ENCODE data around the gene VPS13C. TPM values are rescaled to one million over a fixed set of nuclear protein-coding genes. Genes with fewer than 3 reads are reported as not detected.

The VPS13C gene
- total and polyA plus RNA-seq, 2 experiments from 2014 or later = 6.7 to 60.9 TPM

- DNase-seq (ENCODE audit: low spot score) = no peak
- no peaks in the 10 kb centered on the region for H3K79me2 ChIP-seq
- 80% methylated on average over 4 of the region's 4 CpGs for WGBS (ENCODE audit: low lambda C conversion rate, missing lambda C conversion rate)
- TF ChIP-seq, protein P1, sequence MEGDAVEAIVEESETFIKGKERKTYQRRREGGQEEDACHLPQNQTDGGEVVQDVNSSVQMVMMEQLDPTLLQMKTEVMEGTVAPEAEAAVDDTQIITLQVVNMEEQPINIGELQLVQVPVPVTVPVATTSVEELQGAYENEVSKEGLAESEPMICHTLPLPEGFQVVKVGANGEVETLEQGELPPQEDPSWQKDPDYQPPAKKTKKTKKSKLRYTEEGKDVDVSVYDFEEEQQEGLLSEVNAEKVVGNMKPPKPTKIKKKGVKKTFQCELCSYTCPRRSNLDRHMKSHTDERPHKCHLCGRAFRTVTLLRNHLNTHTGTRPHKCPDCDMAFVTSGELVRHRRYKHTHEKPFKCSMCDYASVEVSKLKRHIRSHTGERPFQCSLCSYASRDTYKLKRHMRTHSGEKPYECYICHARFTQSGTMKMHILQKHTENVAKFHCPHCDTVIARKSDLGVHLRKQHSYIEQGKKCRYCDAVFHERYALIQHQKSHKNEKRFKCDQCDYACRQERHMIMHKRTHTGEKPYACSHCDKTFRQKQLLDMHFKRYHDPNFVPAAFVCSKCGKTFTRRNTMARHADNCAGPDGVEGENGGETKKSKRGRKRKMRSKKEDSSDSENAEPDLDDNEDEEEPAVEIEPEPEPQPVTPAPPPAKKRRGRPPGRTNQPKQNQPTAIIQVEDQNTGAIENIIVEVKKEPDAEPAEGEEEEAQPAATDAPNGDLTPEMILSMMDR (IDR thresholded peaks at IDR 0.05; ENCODE audit: poor library complexity) = no peak
- TF ChIP-seq EZH2 (IDR thresholded peaks at IDR 0.05; ENCODE audit: borderline replicate concordance) (no peak), EZH2phosphoT487 (IDR thresholded peaks at IDR 0.05; ENCODE audit: low read depth, severe bottlenecking, unreplicated experiment) (no peak)
- H3K4me2 ChIP-seq = no peak overlapping the region
- no peaks in the 10 kb centered on the region for H3K9me2 ChIP-seq (replicated peaks; ENCODE audit: insufficient read depth)
- no peaks in the 10 kb centered on the region for H3K27me3 ChIP-seq
- no peaks in the 10 kb centered on the region for H4K20me1 ChIP-seq (ENCODE audit: insufficient read depth, poor library complexity, severe bottlenecking)
- no peaks in the 10 kb centered on the region for H3K4me1 ChIP-seq (ENCODE audit: insufficient read depth)
- H3K4me3 ChIP-seq = no peak overlapping the region
- no peaks in the 10 kb centered on the region for H3K9me3 ChIP-seq (ENCODE audit: low read depth)
- H2AFZ ChIP-seq = no peak overlapping the region
- H3K36me3 ChIP-seq (replicated peaks; ENCODE audit: insufficient read depth, low read depth) = no peaks in the 10 kb centered on the region
- H3K27ac ChIP-seq = no peak overlapping the region
These were observed 208.3 kb downstream of the VPS13C start for GRCh38 chr15:61851955-61852354.

DNA sequence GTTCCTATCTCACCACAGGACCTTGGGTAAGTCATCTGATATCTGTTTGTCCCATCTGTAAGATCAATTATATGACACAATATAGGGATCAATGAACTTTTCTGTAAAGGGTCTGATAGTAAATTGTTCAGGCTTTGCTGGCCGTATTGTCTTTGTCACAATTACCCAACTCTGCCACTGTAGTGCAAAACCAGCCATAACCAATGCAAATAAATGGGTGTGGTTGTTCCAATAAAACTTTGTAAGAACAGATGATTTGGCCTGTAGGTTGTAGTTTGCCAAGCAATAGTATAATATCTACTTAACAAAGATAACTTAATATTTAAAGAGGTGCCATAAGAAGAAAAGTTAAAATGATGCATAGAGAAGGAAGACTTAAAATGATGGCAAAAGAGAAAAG lies 210.8 kb downstream of the VPS13C start:
- Histone ChIP-seq H3K9me3 (ENCODE audit: low read depth) (no peaks in the 10 kb centered on the region), H3K27ac (no peak overlapping the region), H3K36me3 (replicated peaks; ENCODE audit: insufficient read depth, low read depth) (no peaks in the 10 kb centered on the region), H2AFZ (no peak overlapping the region), H3K27me3 (no peaks in the 10 kb centered on the region), H3K4me1 (ENCODE audit: insufficient read depth) (no peaks in the 10 kb centered on the region), H3K79me2 (no peaks in the 10 kb centered on the region), H4K20me1 (ENCODE audit: insufficient read depth, poor library complexity, severe bottlenecking) (no peaks in the 10 kb centered on the region), H3K9me2 (replicated peaks; ENCODE audit: insufficient read depth) (no peaks in the 10 kb centered on the region), H3K4me3 (no peak overlapping the region), H3K4me2 (no peak overlapping the region)
- TF ChIP-seq, protein P1 (IDR thresholded peaks at IDR 0.05; ENCODE audit: poor library complexity) = no peak
- TF ChIP-seq EZH2 (IDR thresholded peaks at IDR 0.05; ENCODE audit: borderline replicate concordance) (no peak), EZH2phosphoT487 (IDR thresholded peaks at IDR 0.05; ENCODE audit: low read depth, severe bottlenecking, unreplicated experiment) (no peak)
- 86% methylated on average over 1 of the region's 1 CpG for WGBS (ENCODE audit: low lambda C conversion rate, missing lambda C conversion rate)
- DNase-seq (ENCODE audit: low spot score) = no peak

GRCh38 chr15:61841466-61841865 lies 218.8 kb downstream of the VPS13C start:
- Histone ChIP-seq H3K4me1 (ENCODE audit: insufficient read depth) (no peaks in the 10 kb centered on the region), H3K9me3 (ENCODE audit: low read depth) (no peaks in the 10 kb centered on the region), H3K4me2 (no peak overlapping the region), H3K4me3 (no peak overlapping the region), H4K20me1 (ENCODE audit: insufficient read depth, poor library complexity, severe bottlenecking) (no peaks in the 10 kb centered on the region), H3K27ac (no peak overlapping the region), H3K27me3 (no peaks in the 10 kb centered on the region), H3K79me2 (no peaks in the 10 kb centered on the region), H3K9me2 (replicated peaks; ENCODE audit: insufficient read depth) (no peaks in the 10 kb centered on the region), H3K36me3 (replicated peaks; ENCODE audit: insufficient read depth, low read depth) (no peaks in the 10 kb centered on the region), H2AFZ (no peak overlapping the region)
- TF ChIP-seq EZH2 (IDR thresholded peaks at IDR 0.05; ENCODE audit: borderline replicate concordance) (no peak), EZH2phosphoT487 (IDR thresholded peaks at IDR 0.05; ENCODE audit: low read depth, severe bottlenecking, unreplicated experiment) (no peak)
- TF ChIP-seq, protein P1 (IDR thresholded peaks at IDR 0.05; ENCODE audit: poor library complexity) = no peak
- WGBS (ENCODE audit: low lambda C conversion rate, missing lambda C conversion rate) = 86% methylated on average over 9 of the region's 9 CpGs
- no peak for DNase-seq (ENCODE audit: low spot score)

GRCh38 chr15:61840090-61840489 lies 220.2 kb downstream of the VPS13C start:
- DNase-seq (ENCODE audit: low spot score) = no peak
- 73% methylated on average over 12 of the region's 12 CpGs for WGBS (ENCODE audit: low lambda C conversion rate, missing lambda C conversion rate)
- Histone ChIP-seq H3K27ac (no peak overlapping the region), H3K4me2 (no peak overlapping the region), H3K27me3 (no peaks in the 10 kb centered on the region), H3K9me3 (ENCODE audit: low read depth) (no peaks in the 10 kb centered on the region), H4K20me1 (ENCODE audit: insufficient read depth, poor library complexity, severe bottlenecking) (no peaks in the 10 kb centered on the region), H3K79me2 (no peaks in the 10 kb centered on the region), H3K9me2 (replicated peaks; ENCODE audit: insufficient read depth) (no peaks in the 10 kb centered on the region), H3K36me3 (replicated peaks; ENCODE audit: insufficient read depth, low read depth) (no peaks in the 10 kb centered on the region), H3K4me1 (ENCODE audit: insufficient read depth) (no peaks in the 10 kb centered on the region), H2AFZ (no peak overlapping the region), H3K4me3 (no peak overlapping the region)
- TF ChIP-seq, protein P1 (IDR thresholded peaks at IDR 0.05; ENCODE audit: poor library complexity) = no peak
- TF ChIP-seq EZH2 (IDR thresholded peaks at IDR 0.05; ENCODE audit: borderline replicate concordance) = no peak
- TF ChIP-seq EZH2phosphoT487 (IDR thresholded peaks at IDR 0.05; ENCODE audit: low read depth, severe bottlenecking, unreplicated experiment) = no peak

All from hepatocyte (in vitro differentiated cells).